Cerebellar cortex (tissue), 1 donor: ENCODE results near the gene SLC19A1.
A peak's percentile ranks its signal among the peaks of the same experiment; 100 is the strongest.

ENCODE experiments used
- DNase-seq: peaks from one replicate; pipeline ENCODE4 v3.0.0-alpha.2; 2015; ENCODE audit warnings: low spot score

SLC19A1 gene

GRCh38 chr21:45542242-45542666 is at the start of gene SLC19A1:
Gene SLC19A1 (minus strand): TSS chr21:45542440. CDS start chr21:45537959, 4,481 bp downstream.
- peak; percentile 50 for DNase-seq

- DNase-seq, result no peak
Measured at GRCh38 chr21:45591619-45592207, 49.5 kb upstream of the SLC19A1 start.

DNA sequence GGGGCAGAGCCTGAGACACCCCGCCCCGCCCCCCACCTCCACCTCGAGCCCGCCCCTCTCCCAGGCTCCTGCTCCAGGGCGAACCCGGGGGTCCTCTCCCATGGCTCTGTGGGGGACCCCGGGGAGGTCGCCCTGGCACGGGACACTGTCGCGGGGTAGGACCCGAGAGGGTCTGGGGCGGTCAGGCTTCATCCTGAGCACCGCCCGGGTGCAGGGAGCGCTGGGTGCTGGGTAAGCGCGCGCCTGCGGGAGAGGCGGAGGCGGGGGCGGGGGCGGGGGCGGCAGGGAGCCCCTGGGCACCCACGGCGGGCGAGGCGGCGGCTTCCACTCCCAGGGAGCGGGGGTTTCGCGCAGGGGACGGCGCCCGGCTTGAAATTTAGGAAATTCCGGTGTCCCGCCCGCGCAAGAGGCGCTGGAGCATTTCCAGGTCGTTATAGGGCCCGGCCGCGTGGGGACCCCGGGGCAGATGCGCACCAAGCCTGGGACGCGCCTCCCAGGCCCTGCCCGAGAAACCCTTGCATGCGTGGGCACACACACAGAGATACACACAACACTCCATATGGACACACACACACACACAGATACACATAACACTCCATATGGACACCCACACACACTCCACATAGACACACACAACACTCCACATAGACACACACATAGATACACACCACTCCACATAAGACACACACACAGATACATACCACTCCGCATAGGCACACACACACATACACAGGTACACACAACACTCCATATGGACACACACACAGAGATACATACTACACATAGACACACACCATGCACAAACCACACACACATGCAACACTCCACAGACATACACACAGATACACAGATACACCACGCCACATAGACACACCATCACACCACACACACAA is 48.7 kb upstream of the SLC19A1 start:
- no peak for DNase-seq

- DNase-seq, result no peak
Measured at GRCh38 chr21:45590246-45590725, 48.0 kb upstream of the SLC19A1 start.

DNA sequence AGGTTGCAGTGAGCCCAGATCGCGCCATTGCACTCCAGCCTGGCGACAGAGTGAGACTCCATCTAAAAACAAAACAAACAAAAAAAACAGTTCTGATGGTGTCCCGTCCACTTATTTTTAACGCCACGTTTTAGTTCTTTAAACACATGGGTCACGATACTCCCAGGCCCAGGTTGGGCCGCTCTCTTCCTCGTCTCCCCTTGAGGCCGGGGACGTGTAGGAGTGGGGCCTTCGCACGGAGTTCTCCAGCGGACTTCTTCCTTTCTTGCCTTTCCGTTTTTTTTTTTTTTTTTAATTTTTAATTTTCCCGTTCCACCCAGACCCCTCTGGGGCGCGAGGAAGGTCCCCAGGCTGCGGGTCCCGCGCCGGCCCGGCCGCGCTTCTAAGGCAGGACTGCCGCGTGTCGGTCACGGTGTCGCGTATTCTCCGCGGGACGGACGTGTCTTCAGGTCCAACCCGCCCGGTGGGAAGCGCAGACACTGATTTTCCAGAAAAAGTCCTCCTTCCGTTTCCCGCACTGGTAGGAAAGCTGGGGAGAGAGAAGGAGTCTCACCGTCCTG is 47.5 kb upstream of the SLC19A1 start:
- DNase-seq, result no peak

GRCh38 chr21:45588871-45589491 is 46.7 kb upstream of the SLC19A1 start:
- no peak for DNase-seq

DNA sequence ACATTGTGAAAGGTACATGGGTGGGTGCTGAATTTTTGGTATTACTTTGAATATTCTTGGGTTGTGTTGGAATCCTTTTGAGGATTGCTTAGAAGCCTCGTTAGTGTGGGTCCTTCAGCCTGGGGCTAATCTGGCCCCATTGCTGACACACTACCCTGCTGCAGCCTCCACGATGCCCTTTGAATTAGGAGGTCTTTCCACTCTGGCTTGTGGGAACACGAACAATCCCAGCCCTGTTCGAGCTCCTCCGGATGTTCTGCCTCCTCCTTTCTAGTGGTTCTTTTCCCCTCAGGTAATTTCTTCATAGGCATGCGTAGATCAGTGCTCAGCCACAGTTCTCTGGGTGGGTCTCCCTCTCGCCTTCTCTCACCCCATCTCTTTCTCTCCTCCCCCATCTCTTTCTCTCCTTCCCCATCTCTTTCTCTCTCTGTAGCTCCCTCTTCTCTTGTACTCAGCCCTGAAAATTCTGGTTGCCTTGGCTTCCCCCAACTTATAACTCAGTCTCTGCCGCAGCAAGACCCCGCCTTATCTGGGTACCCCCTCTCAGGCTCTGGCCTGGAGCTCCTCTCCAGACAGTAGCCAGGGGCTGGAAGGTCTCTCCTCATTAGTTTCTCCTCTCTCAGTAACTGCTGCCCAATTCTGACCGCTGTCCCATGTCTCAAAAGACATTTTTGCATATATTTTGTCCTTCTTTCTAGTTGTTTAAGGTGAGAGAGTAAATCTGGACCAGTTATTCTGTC is 46.0 kb upstream of the SLC19A1 start:
- DNase-seq, result no peak

DNA sequence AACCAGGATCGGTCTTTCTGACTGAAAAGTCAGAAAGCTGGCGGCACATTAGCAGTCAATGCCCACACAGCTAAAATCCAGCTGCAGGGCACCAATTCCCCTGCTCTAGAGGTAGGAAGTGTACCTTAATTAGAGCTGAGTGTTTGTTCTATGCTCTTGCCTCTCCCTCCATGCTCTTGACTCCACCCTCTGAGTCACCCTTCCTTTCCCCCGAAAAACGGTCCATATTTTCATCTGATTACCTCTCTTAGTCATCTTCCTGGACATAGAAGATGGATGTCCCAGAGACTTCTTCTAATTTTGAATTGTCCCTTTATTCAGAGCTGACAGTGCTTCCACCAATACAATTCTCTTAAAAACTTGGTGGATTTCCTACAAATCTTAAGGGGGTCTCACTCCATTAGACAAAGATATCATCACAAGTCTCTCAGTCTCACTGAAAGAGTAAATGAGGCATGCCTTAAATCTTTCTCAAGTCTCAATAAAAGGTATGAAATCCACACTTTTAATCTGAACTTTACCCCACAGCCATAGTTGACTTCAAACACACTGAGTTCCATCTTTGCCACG is 44.1 kb upstream of the SLC19A1 start:
- DNase-seq, result no peak

GRCh38 chr21:45584786-45585185 is 42.5 kb upstream of the SLC19A1 start:
- DNase-seq, result no peak

GRCh38 chr21:45583831-45584509 is 41.7 kb upstream of the SLC19A1 start:
- DNase-seq, result no peak

- DNase-seq, result no peak
Measured at GRCh38 chr21:45582128-45582527, 39.9 kb upstream of the SLC19A1 start.

DNA sequence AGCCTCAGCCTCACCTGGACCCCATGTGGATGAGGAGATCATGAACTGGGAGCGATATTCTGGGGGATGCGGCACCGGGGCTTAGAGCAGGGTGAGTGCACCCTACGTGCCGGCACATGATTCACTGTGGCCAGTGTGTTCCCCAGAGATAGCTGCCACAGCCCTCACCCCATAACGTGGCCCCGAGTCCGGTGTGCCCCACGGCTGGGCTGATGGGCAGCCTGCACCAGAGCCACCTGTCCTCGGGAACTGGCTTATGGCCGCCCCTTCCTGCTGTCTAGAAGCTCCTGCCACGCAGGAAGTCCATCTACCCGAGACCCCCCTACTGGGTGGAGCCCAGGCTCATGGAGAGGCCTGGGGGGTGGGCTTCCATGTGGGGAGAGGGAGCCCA is 39.1 kb upstream of the SLC19A1 start:
- DNase-seq, result no peak

DNA sequence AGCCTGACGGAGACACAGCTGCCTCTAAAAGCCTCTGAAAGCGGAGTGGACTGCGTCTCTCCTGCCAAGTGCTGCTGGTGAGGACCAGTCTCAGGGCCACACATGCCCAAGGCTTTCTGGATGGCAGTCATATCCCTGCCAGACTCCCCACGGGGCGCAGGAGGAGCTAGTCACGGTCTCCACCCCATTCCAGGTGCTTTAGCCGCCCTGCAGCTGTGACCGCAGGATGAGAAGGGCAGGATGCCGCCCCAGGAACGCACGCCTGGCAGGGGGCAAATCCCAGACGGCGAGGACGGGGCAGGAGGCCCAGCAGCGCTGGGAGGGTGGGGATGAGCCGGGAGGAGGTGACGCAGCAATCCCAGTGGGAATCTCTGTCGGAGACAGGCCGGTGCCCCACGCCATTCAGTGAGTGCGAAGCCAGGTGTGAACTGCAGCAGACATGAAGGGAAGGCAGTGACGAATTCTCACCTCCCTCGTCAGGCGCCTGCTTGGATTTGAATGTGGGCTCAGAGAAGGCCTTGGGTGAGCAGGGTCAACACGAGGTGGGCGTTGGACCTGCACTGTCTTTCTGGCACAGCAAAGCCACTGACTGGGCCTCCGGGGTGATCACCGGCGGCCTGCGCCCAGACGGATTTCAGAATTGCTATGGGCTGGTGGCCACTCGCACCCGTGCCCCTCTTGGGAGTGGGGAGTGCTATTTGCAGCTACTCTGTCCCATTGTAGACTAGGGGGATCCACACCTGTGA is 38.5 kb upstream of the SLC19A1 start:
- no peak for DNase-seq

GRCh38 chr21:45580181-45580575 is 37.9 kb upstream of the SLC19A1 start:
- DNase-seq, result no peak

DNA sequence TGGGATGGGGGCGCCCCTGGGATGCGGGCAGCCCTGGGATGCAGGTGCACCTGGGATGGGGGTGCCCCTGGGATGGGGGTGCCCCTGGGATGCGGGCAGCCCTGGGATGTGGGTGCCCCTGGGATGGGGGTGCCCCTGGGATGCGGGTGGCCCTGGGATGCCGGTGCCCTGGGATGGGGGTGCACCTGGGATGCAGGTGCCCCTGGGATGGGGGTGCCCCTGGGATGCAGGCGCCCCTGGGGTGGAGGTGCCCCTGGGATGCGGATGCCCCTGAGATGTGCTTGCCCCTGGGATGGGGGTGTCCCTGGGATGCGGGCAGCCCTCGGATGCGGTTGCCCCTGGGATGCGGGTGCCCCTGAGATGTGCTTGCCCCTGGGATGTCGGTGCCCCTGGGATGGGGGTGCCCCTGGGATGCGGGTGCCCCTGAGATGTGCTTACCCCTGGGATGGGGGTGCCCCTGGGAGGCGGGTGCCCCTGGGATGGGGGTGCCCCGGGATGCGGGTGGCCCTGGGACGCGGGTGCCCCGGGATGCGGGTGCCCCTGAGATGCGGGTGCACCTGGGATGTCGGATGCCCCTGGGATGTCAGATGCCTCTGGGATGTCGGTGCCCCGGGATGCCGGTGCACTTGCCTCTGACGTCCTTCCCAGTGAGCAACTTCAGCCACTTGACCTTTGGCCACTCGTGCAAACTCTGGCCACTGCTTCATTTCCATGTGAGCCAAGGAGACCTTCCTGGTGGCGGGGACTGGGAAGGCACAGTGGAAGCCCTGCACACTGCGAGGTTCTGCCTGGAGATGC is 37.3 kb upstream of the SLC19A1 start:
- no peak for DNase-seq

DNA sequence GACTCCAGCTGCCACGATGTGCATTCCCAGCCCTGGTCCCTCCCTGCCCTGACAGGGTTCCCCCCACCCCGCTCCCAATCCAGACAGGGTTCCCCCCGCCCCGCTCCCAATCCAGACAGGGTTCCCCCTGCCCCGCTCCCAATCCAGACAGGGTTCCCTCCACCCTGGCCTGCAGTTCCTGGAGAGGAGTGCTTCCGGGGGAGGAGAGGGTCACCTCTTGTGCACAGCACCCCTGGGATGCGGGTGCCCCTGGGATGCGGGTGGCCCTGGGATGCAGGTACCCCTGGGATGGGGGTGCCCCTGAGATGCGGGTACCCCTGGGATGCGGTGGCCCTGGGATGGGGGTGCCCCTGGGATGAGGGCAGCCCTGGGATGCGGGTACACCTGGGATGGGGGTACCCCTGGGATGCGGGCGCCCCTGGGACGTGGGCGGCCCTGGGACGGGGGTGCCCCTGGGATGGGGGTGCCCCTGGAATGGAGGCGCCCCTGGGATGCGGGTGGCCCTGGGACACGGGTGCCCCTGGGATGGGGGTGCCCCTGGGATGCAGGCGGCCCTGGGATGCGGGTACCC is 36.7 kb upstream of the SLC19A1 start:
- DNase-seq, result no peak

- no peak for DNase-seq
Measured at GRCh38 chr21:45578176-45578801, 36.0 kb upstream of the SLC19A1 start.

- DNase-seq, result no peak
Measured at GRCh38 chr21:45577801-45578175, 35.5 kb upstream of the SLC19A1 start.
